NOMO-1 treated with DMSO at 0.1 percent for 48 hours (cell line): ENCODE results near the gene LRRC51.

Source experiments
- DNase-seq: peaks from one replicate; lab custom pipeline; 2025; ENCODE audit not compliant: unreplicated experiment; lab: John Stamatoyannopoulos, UW

LRRC51 gene

GRCh38 chr11:72080326-72081183 lies at the start of gene LRRC51, which contains the start of gene NUMA1:
Gene LRRC51, plus strand, starts transcription at chr11:72080850. Its CDS starts 8,234 bp downstream, at chr11:72089084.
Gene NUMA1, minus strand, starts transcription at chr11:72080542. Its CDS starts 44,599 bp downstream, at chr11:72035943.
- peak; percentile 100 for DNase-seq

GRCh38 chr11:72036687-72037086 lies 44.0 kb upstream of the LRRC51 start:
- no peak for DNase-seq

GRCh38 chr11:72037554-72038311 lies 42.9 kb upstream of the LRRC51 start:
- DNase-seq: no peak

GRCh38 chr11:72038491-72038890 lies 42.2 kb upstream of the LRRC51 start:
- no peak for DNase-seq

- DNase-seq: no peak
Observed at GRCh38 chr11:72039031-72039855, 41.4 kb upstream of the LRRC51 start.

- no peak for DNase-seq
Observed at GRCh38 chr11:72039856-72040401, 40.7 kb upstream of the LRRC51 start.

- DNase-seq: no peak
Observed at GRCh38 chr11:72040491-72041363, 39.9 kb upstream of the LRRC51 start.

- DNase-seq: no peak
Observed at GRCh38 chr11:72041364-72042063, 39.1 kb upstream of the LRRC51 start.

GRCh38 chr11:72042064-72042745 lies 38.4 kb upstream of the LRRC51 start:
- no peak for DNase-seq

- no peak for DNase-seq
Observed at GRCh38 chr11:72045849-72046248, 34.8 kb upstream of the LRRC51 start.

- no peak for DNase-seq
Observed at GRCh38 chr11:72048766-72049460, 31.7 kb upstream of the LRRC51 start.

GRCh38 chr11:72058416-72059034 lies 22.1 kb upstream of the LRRC51 start:
- no peak for DNase-seq

GRCh38 chr11:72061739-72062396 lies 18.8 kb upstream of the LRRC51 start:
- DNase-seq: peak; percentile 47

- no peak for DNase-seq
Observed at GRCh38 chr11:72066855-72067254, 13.8 kb upstream of the LRRC51 start.

GRCh38 chr11:72067266-72067665 lies 13.4 kb upstream of the LRRC51 start:
- no peak for DNase-seq

GRCh38 chr11:72067676-72068075 lies 13.0 kb upstream of the LRRC51 start:
- no peak for DNase-seq

- DNase-seq: no peak
Observed at GRCh38 chr11:72069200-72069599, 11.4 kb upstream of the LRRC51 start.
